OCI-LY1 (cell line): ENCODE data around the gene FOXN3.

ENCODE experiments used
- CTCF ChIP-seq: fragments of 200-600 bp; sonication (generic), shearing (Covaris generic); IDR thresholded peaks from 2 replicates; pipeline ENCODE4 v1.5.1; 2017; ENCODE audit warnings: mild to moderate bottlenecking, antibody characterized with exemption, low read length, moderate library complexity, mixed read lengths
- EZH2 ChIP-seq: fragments of 200-600 bp; sonication (generic), shearing (Covaris generic); IDR thresholded peaks from 2 replicates; pipeline ENCODE4 v1.8.0; 2017; ENCODE audit warnings: borderline replicate concordance, mixed run types, mild to moderate bottlenecking, antibody characterized with exemption, low read length, moderate library complexity, mixed read lengths

DNA sequence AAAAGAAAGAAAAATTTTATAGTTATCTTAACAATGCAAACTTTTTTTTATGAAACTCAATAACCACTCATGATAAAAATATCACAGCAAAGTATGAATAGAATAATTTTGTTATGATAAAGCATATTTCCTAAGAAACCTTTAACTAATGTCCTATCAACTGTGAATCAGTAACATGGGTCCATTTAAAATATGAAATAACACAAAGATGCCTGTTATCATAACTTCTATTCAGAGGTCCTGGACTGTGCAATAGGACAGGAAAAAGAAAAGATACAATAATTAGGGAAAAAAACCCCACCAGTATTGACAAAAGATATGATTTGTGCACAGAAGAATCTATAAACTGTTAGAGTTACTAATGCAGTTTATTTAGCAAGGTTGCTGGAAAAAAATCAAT, 245.4 kb downstream of the FOXN3 start:
- TF ChIP-seq CTCF (no peak), EZH2 (no peak)
